22Rv1 (cell line): ENCODE results near the gene KATNB1.

ENCODE experiments used
- H3K27ac ChIP-seq: fragments of 450-650 bp; 2 replicates; pipeline ENCODE4 v1.5.1; 2017
- CTCF ChIP-seq: fragments of 450-650 bp; IDR thresholded peaks from 2 replicates; pipeline ENCODE4 v1.5.1; 2017; ENCODE audit warnings: mild to moderate bottlenecking
- ZFX ChIP-seq: fragments of 450-650 bp; IDR thresholded peaks from 2 replicates; pipeline ENCODE4 v1.6.1; 2017; ENCODE audit warnings: antibody characterized with exemption, borderline replicate concordance

The KATNB1 gene

GRCh38 chr16:57759131-57759530 is 23.6 kb downstream of the KATNB1 start:
- no peak for TF ChIP-seq CTCF
- TF ChIP-seq ZFX, result no peak
- H3K27ac ChIP-seq, result no peak overlapping the region

- no peak overlapping the region for H3K27ac ChIP-seq
- TF ChIP-seq CTCF (no peak), ZFX (no peak)
Observed at GRCh38 chr16:57759541-57760356, 24.2 kb downstream of the KATNB1 start.

GRCh38 chr16:57760357-57761160 is 25.0 kb downstream of the KATNB1 start:
- TF ChIP-seq ZFX (no peak), CTCF (no peak)

GRCh38 chr16:57761301-57761700 is 25.7 kb downstream of the KATNB1 start:
- TF ChIP-seq ZFX, result no peak
- TF ChIP-seq CTCF, result no peak
- no peak overlapping the region for H3K27ac ChIP-seq

More at GRCh38 chr16:57760357-57761160, 25.0 kb downstream of the KATNB1 start:
- H3K27ac ChIP-seq, result no peak overlapping the region

- no peak for TF ChIP-seq CTCF
- no peak for TF ChIP-seq ZFX
- H3K27ac ChIP-seq, result no peak overlapping the region
Observed at GRCh38 chr16:57761957-57762356, 26.4 kb downstream of the KATNB1 start.

- TF ChIP-seq CTCF, result no peak
- no peak for TF ChIP-seq ZFX
- no peak overlapping the region for H3K27ac ChIP-seq
Observed at GRCh38 chr16:57762365-57763040, 26.9 kb downstream of the KATNB1 start.
